Spleen (tissue), 7 donors: ENCODE results near the gene DYNC1LI1.

ENCODE experiments used
- POLR2A ChIP-seq, 3 donors: fragments of 450-650 bp; IDR thresholded peaks; one replicate each; pipeline ENCODE4 v1.5.1; 2017; ENCODE audit warnings: antibody characterized with exemption in 3 of 3, mild to moderate bottlenecking in 1 of 3
- TF ChIP-seq, protein P1 (sequence below), 11 experiments: fragments of 200-600 bp in 7 of 11; fragments of 450-650 bp in 4 of 11; sonication (generic) in 4 of 11; IDR thresholded peaks in 8 of 11; conservative IDR thresholded peaks in 3 of 11; 1 replicate in 7 of 11; 2 replicates in 4 of 11; pipeline versions ENCODE4 v1.4.0 to v1.8.0; 2016 to 2021; ENCODE audit warnings: antibody characterized with exemption in 11 of 11, inconsistent platforms in 4 of 11, mild to moderate bottlenecking in 1 of 11
- donor health status: DM: no; HTN: no; CAD: no; lungs with moderate emphysema.
- donor health status: DM: no; HTN: no; CAD: no.
- donor health status: DM: no; HTN: no; CAD: no.

DNA sequence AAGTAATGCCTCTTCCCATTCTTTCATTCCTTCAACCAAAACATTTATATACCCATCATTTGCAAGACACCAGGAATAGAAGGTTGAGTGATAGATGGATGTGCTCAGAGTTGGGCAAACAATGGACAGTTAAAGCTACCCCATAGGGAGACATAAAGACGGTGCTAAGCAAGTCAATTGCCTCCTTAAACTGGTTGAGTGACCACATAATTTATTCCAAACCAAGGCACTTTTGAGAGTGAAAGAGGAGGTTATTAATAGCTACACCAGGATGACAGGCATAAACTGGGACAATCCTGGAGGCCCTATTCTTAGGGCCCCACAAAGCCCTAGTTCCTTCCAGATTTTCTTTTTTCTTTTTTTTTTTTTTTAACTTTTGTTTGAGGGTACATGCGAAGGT, 21.4 kb upstream of the DYNC1LI1 start:
- no peak for TF ChIP-seq POLR2A (IDR thresholded peaks at IDR 0.05)
- TF ChIP-seq, protein P1, sequence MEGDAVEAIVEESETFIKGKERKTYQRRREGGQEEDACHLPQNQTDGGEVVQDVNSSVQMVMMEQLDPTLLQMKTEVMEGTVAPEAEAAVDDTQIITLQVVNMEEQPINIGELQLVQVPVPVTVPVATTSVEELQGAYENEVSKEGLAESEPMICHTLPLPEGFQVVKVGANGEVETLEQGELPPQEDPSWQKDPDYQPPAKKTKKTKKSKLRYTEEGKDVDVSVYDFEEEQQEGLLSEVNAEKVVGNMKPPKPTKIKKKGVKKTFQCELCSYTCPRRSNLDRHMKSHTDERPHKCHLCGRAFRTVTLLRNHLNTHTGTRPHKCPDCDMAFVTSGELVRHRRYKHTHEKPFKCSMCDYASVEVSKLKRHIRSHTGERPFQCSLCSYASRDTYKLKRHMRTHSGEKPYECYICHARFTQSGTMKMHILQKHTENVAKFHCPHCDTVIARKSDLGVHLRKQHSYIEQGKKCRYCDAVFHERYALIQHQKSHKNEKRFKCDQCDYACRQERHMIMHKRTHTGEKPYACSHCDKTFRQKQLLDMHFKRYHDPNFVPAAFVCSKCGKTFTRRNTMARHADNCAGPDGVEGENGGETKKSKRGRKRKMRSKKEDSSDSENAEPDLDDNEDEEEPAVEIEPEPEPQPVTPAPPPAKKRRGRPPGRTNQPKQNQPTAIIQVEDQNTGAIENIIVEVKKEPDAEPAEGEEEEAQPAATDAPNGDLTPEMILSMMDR (IDR thresholded peaks at IDR 0.05 in 8 of 11, conservative IDR thresholded peaks at IDR 0.05 in 3 of 11): no peak
